Measurements from ENCODE around the gene FXYD7. TPM values are rescaled to one million over a fixed set of nuclear protein-coding genes. Genes with fewer than 3 reads are reported as not detected.

Gene FXYD7
- total RNA-seq, 4 donors from 2014 or later: 1.3 TPM; not detected in 3

- no peak for TF ChIP-seq POLR2A (IDR thresholded peaks at IDR 0.05)
- TF ChIP-seq, protein P1, sequence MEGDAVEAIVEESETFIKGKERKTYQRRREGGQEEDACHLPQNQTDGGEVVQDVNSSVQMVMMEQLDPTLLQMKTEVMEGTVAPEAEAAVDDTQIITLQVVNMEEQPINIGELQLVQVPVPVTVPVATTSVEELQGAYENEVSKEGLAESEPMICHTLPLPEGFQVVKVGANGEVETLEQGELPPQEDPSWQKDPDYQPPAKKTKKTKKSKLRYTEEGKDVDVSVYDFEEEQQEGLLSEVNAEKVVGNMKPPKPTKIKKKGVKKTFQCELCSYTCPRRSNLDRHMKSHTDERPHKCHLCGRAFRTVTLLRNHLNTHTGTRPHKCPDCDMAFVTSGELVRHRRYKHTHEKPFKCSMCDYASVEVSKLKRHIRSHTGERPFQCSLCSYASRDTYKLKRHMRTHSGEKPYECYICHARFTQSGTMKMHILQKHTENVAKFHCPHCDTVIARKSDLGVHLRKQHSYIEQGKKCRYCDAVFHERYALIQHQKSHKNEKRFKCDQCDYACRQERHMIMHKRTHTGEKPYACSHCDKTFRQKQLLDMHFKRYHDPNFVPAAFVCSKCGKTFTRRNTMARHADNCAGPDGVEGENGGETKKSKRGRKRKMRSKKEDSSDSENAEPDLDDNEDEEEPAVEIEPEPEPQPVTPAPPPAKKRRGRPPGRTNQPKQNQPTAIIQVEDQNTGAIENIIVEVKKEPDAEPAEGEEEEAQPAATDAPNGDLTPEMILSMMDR (IDR thresholded peaks at IDR 0.05): no peak
- WGBS, 2 donors: 25 to 42% methylated on average over 3 to 5 of the region's 5 CpGs
- intact Hi-C loops (cut with DNase I; ENCODE audit: low total_unique reads): no loop called here
- DNase-seq (ENCODE audit: low spot score in 2 of 2): peak; percentile 80 to 94
- no peak overlapping the region for H3K4me3 ChIP-seq (ENCODE audit: low read depth, poor library complexity, severe bottlenecking)
Observed at GRCh38 chr19:35123573-35123972, 19.5 kb upstream of the FXYD7 start.

GRCh38 chr19:35124098-35125060 lies 18.7 kb upstream of the FXYD7 start:
- H3K4me3 ChIP-seq (ENCODE audit: low read depth, poor library complexity, severe bottlenecking): no peak overlapping the region
- TF ChIP-seq, protein P1 (IDR thresholded peaks at IDR 0.05): no peak
- TF ChIP-seq POLR2A (IDR thresholded peaks at IDR 0.05): peak in 1 of 2 donors; percentile 19
- DNase-seq (ENCODE audit: low spot score in 2 of 2): peak; percentile 93 to 99
- 4 to 5% methylated on average over 27 to 38 of the region's 42 CpGs for WGBS, 2 donors
- intact Hi-C loops (cut with DNase I; ENCODE audit: low total_unique reads): no loop called here

DNA sequence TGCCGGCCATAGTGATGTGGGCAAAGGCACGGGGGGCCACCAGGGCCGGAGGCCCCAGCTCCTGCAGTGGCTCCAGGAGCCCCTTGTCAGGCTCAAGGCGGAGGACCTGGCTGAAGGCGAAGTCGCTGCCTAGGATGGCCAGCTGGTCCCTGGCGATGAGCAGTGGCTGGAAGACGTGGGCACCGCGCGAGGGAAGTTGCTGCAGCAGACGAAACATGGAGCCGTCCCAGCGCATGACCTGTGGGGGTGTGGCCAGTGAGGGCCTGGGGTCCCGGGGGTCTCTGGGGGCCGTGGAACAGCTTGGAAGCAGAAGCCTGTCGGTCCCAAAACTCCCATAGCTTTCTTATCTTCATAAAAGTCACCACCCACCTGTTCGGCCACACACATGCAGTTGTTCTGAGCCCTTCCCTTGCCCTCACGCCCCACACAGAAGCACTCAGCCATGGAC lies 17.8 kb upstream of the FXYD7 start:
- TF ChIP-seq POLR2A (IDR thresholded peaks at IDR 0.05): no peak
- TF ChIP-seq, protein P1 (IDR thresholded peaks at IDR 0.05): no peak
- DNase-seq (ENCODE audit: low spot score in 2 of 2): no peak
- WGBS, 2 donors: 62 to 74% methylated on average over 18 to 19 of the region's 19 CpGs
- intact Hi-C loops (cut with DNase I; ENCODE audit: low total_unique reads): no loop called here
- H3K4me3 ChIP-seq (ENCODE audit: low read depth, poor library complexity, severe bottlenecking): no peak overlapping the region

DNA sequence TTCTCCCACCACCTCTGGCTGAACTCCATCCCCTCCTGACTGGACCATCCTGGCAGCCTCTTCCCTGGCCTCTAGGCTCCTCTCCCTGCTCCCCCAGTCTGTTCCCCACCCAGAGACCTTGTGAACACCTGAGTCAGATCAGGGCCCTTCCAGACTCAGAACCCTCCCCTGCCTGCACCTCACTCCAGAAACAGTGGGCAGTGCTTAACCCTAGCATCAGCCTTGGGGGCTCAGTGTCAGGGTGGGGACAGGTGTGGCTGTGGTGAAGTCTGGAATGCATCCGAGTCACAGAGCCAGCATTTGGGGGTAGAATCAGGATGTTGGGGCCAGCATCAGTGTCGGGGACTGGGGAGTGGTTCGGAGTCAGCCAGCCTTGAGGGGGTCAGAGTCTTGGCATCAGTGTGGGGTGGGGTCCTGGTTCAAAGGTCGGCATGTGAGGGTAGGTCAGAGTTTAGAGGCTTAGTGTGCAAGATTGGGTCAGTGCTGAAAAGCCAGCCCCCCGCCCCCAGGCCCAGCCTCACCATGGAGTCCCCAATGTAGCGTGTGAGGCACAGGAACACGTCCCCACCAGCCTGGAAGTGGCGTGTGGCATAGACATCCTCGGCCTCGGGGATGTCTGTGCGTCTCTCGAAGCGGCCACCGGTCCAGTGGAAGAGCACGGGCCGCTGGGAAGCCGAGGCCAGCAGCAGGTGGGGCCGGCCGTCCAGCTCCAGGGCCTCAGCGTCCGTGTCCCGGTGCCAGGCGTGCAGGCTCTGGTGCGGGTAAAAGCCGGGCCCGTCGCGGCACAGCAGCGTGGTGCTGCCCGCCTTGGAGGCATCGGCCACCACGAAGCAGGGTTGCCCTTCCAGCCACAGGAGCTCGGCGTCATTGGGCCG lies 17.1 kb upstream of the FXYD7 start:
- TF ChIP-seq, protein P1 (IDR thresholded peaks at IDR 0.05): no peak
- no peak for TF ChIP-seq POLR2A (IDR thresholded peaks at IDR 0.05)
- intact Hi-C loops (cut with DNase I; ENCODE audit: low total_unique reads): no loop called here
- WGBS, 2 donors: 68 to 82% methylated on average over 13 to 30 of the region's 35 CpGs
- H3K4me3 ChIP-seq (ENCODE audit: low read depth, poor library complexity, severe bottlenecking): no peak overlapping the region
- DNase-seq (ENCODE audit: low spot score in 2 of 2): no peak

DNA sequence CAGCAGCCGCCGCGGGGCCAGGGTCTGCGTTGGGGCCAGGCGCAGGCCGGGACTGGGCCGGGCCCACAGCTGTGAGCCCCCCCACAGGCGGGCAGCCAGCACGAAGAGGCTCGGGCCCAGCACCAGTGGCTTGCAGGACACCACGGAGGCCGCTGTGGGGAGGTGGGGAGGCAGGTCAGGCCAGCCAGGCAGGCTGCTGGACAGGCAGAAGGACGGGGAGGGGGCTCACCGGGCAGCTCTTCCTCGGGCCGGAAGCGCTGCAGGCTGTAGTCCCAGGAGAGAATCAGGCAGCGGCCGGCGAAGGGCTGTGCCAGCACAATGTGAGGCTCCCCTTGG lies 16.5 kb upstream of the FXYD7 start:
- DNase-seq (ENCODE audit: low spot score in 2 of 2): no peak
- intact Hi-C loops (cut with DNase I; ENCODE audit: low total_unique reads): no loop called here
- no peak overlapping the region for H3K4me3 ChIP-seq (ENCODE audit: low read depth, poor library complexity, severe bottlenecking)
- TF ChIP-seq POLR2A (IDR thresholded peaks at IDR 0.05): no peak
- TF ChIP-seq, protein P1 (IDR thresholded peaks at IDR 0.05): no peak
- WGBS, 2 donors: 63 to 66% methylated on average over 13 to 17 of the region's 20 CpGs

Measured in lower leg skin (tissue), 4 donors.